HepG2 (cell line): ENCODE data around the gene CORO1C. TPM values are rescaled to one million over a fixed set of nuclear protein-coding genes. Genes with fewer than 3 reads are reported as not detected.

Experiments used
- E2F2 ChIP-seq: sonication (generic); formaldehyde crosslinking; IDR thresholded peaks from 2 replicates; pipeline ENCODE4 v1.4.0; 2020; ENCODE audit warnings: missing genetic modification reagents, borderline replicate concordance
- FOXK1 ChIP-seq: sonication (generic); formaldehyde crosslinking; IDR thresholded peaks from 2 replicates; pipeline ENCODE4 v1.4.0; 2020; ENCODE audit warnings: low read depth, missing genetic modification reagents, borderline replicate concordance
- HDAC2 ChIP-seq: sonication (generic); formaldehyde crosslinking; IDR thresholded peaks from 2 replicates; pipeline ENCODE4 v1.4.0; 2020; ENCODE audit warnings: missing genetic modification reagents
- HHEX ChIP-seq: IDR thresholded peaks from 2 replicates; pipeline ENCODE4 v1.6.1; 2016; ENCODE audit warnings: control low read depth
- KLF15 ChIP-seq: sonication (generic); formaldehyde crosslinking; IDR thresholded peaks from 2 replicates; pipeline ENCODE4 v1.8.1; 2023; ENCODE audit warnings: borderline replicate concordance, mild to moderate bottlenecking, inconsistent platforms, missing genetic modification reagents, mixed read lengths
- MLX ChIP-seq: IDR thresholded peaks from 2 replicates; pipeline ENCODE4 v1.6.1; 2016
- MLXIP ChIP-seq: sonication (generic); formaldehyde crosslinking; IDR thresholded peaks from 2 replicates; pipeline ENCODE4 v1.9.0; 2021; ENCODE audit warnings: missing genetic modification reagents, borderline replicate concordance
- NR2F6 ChIP-seq, 2 experiments: IDR thresholded peaks; 2 replicates each; pipeline ENCODE4 v1.6.1; 2016; ENCODE audit warnings: antibody characterized with exemption in 1 of 2, mild to moderate bottlenecking in 1 of 2
- SIN3A ChIP-seq: IDR thresholded peaks from 2 replicates; pipeline ENCODE4 v1.6.1; 2011; ENCODE audit warnings: low read depth, mild to moderate bottlenecking, control low read depth, low read length, borderline replicate concordance
- TEAD3 ChIP-seq: optimal IDR thresholded peaks from 2 replicates; pipeline ENCODE3; 2016; ENCODE audit warnings: borderline replicate concordance
- XBP1 ChIP-seq: sonication (generic); formaldehyde crosslinking; IDR thresholded peaks from 2 replicates; pipeline ENCODE4 v1.5.0; 2020; ENCODE audit warnings: missing genetic modification reagents
- ZGPAT ChIP-seq: IDR thresholded peaks from 2 replicates; pipeline ENCODE4 v1.6.1; 2016; ENCODE audit warnings: mild to moderate bottlenecking
- ZNF225 ChIP-seq: sonication (generic); formaldehyde crosslinking; IDR thresholded peaks from 2 replicates; pipeline ENCODE4 v1.4.0; 2020; ENCODE audit warnings: mild to moderate bottlenecking, missing genetic modification reagents
- ZNF784 ChIP-seq: sonication (generic); formaldehyde crosslinking; IDR thresholded peaks from 2 replicates; pipeline ENCODE4 v1.5.1; 2020; ENCODE audit warnings: missing genetic modification reagents, mild to moderate bottlenecking, borderline replicate concordance
- ZSCAN21 ChIP-seq: sonication (generic); formaldehyde crosslinking; IDR thresholded peaks from 2 replicates; pipeline ENCODE4 v1.8.0; 2022; ENCODE audit warnings: mild to moderate bottlenecking, missing genetic modification reagents, moderate library complexity, borderline replicate concordance
- ZSCAN9 ChIP-seq: IDR thresholded peaks from 2 replicates; pipeline ENCODE4 v1.6.1; 2016; ENCODE audit warnings: borderline replicate concordance
- ZUFSP ChIP-seq: sonication (generic); formaldehyde crosslinking; IDR thresholded peaks from 2 replicates; pipeline ENCODE4 v1.9.0; 2021; ENCODE audit warnings: missing genetic modification reagents, mild to moderate bottlenecking, borderline replicate concordance
- polyA plus RNA-seq, 8 experiments: library from polyadenylated mRNA; depleted of rRNA in 3 of 8; stranded (reverse) in 7 of 8; unstranded in 1 of 8; fragments of >200 nt; fragmentation: Illumina TruSeq in 4 of 8; extraction: Trizol in 4 of 8; gene quantifications; 2 replicates each; pipeline versions ENCODE4 v1.2.1 to v1.2.3, GENCODE V29; 2011 to 2016; ENCODE audit warnings: low read depth in 4 of 8, missing spikeins in 1 of 8, mixed read lengths in 1 of 8; ENCODE audit not compliant: insufficient read depth in 1 of 8
- total RNA-seq, 5 experiments: library from RNA; depleted of rRNA; stranded (reverse); fragments of >200 nt; fragmentation: Illumina TruSeq; extraction: Trizol; gene quantifications; 2 replicates each; pipeline ENCODE4 v1.2.3, GENCODE V29; 2016; ENCODE audit warnings: low read depth in 1 of 5

The CORO1C gene
- total and polyA plus RNA-seq, 2 of the 13 experiments (the other 11 are each of a cell fraction or from before 2014, with no cell fraction given) = 73.7 to 131 TPM

- TF ChIP-seq MLXIP (CRISPR knock-in tag) (0 out of 2 replicates have a peak, but pooled peaks have one; percentile 40), NR2F6 (IDR thresholded peaks at IDR 0.05) (peak; percentile 82), NR2F6 (CRISPR knock-in tag; IDR thresholded peaks at IDR 0.05) (peak; percentile 96), E2F2 (CRISPR knock-in tag) (0 out of 2 replicates have a peak, but pooled peaks have one; percentile 29), TEAD3 (peak; percentile 35), XBP1 (CRISPR knock-in tag) (no peak), ZSCAN9 (no peak), ZSCAN21 (CRISPR knock-in tag) (peak; percentile 56; the same call in 1 of the 2 replicates), SIN3A (0 out of 2 replicates have a peak, but pooled peaks have one; percentile 43), MLX (CRISPR knock-in tag) (peak; percentile 40; the same call in 1 of the 2 replicates), ZUFSP (CRISPR knock-in tag) (no peak), ZGPAT (0 out of 2 replicates have a peak, but pooled peaks have one; percentile 55), HHEX (CRISPR knock-in tag) (0 out of 2 replicates have a peak, but pooled peaks have one; percentile 15), ZNF225 (CRISPR knock-in tag) (no peak), KLF15 (CRISPR knock-in tag) (no peak), FOXK1 (CRISPR knock-in tag) (peak; percentile 49; the same call in 1 of the 2 replicates), ZNF784 (CRISPR knock-in tag) (0 out of 2 replicates have a peak, but pooled peaks have one; percentile 25), HDAC2 (CRISPR knock-in tag) (peak; percentile 90)
Observed at GRCh38 chr12:108773798-108774788, 42.8 kb upstream of the CORO1C start (continued).
